ENCODE results near the gene NDUFB5.

NDUFB5 gene
- 15.6 to 54.1 (median 35.0) reads per million in 17 experiments for total RNA-seq

- peak; percentile 96 to 98 (median 96) for DNase-seq
These were observed at the start of gene NDUFB5, which contains the start of gene MRPL47 for GRCh38 chr3:179604321-179605078. TSS of gene NDUFB5 (plus strand) at chr3:179604794. CDS start at chr3:179604816, 22 bp downstream. TSS of gene MRPL47 (minus strand) at chr3:179604638. CDS start at chr3:179604624, 14 bp downstream.

- DNase-seq, result peak; percentile 81 to 86 (median 84)
These were observed 45.7 kb upstream of the NDUFB5 start for GRCh38 chr3:179558742-179559364.

GRCh38 chr3:179560791-179561190, 43.8 kb upstream of the NDUFB5 start:
- DNase-seq, result no peak

GRCh38 chr3:179562591-179563270, 41.9 kb upstream of the NDUFB5 start, which contains the start of gene ACTL6A:
TSS of gene ACTL6A (plus strand) at chr3:179562926. CDS start at chr3:179563093, 167 bp downstream.
- DNase-seq, result peak; percentile 99 to 100 (median 100)

GRCh38 chr3:179563271-179563783, 41.3 kb upstream of the NDUFB5 start:
- DNase-seq, result peak; percentile 83 to 89 (median 88)

- no peak for DNase-seq
These were observed 39.1 kb upstream of the NDUFB5 start for GRCh38 chr3:179565496-179565895.

GRCh38 chr3:179580992-179581391, 23.6 kb upstream of the NDUFB5 start:
- DNase-seq, result no peak

- peak in 1 of 4 experiments; percentile 3 for DNase-seq
These were observed 15.5 kb upstream of the NDUFB5 start for GRCh38 chr3:179589143-179589542.

GRCh38 chr3:179590669-179591068, 13.9 kb upstream of the NDUFB5 start:
- no peak for DNase-seq

GRCh38 chr3:179591313-179591712, 13.3 kb upstream of the NDUFB5 start:
- DNase-seq, result no peak

GRCh38 chr3:179599531-179599930, 5.1 kb upstream of the NDUFB5 start:
- no peak for DNase-seq

GRCh38 chr3:179603321-179603720, 1.3 kb upstream of the NDUFB5 start:
- DNase-seq, result peak; percentile 8 to 63 (median 44)

GRCh38 chr3:179603831-179604230, 763 bp upstream of the NDUFB5 start:
- DNase-seq, result peak in 1 of 4 experiments; percentile 7

- peak in 2 of 4 experiments; percentile 10 to 16 for DNase-seq
These were observed 2.0 kb downstream of the NDUFB5 start for GRCh38 chr3:179606534-179607085.

GRCh38 chr3:179608931-179609720, 4.5 kb downstream of the NDUFB5 start:
- DNase-seq, result peak; percentile 16 to 56 (median 38)

- no peak for DNase-seq
These were observed 5.5 kb downstream of the NDUFB5 start for GRCh38 chr3:179610066-179610465.

GRCh38 chr3:179613807-179614206, 9.2 kb downstream of the NDUFB5 start:
- DNase-seq, result no peak

- peak in 2 of 4 experiments; percentile 32 to 40 for DNase-seq
These were observed 11.0 kb downstream of the NDUFB5 start for GRCh38 chr3:179615458-179616173.

- no peak for DNase-seq
These were observed 17.4 kb downstream of the NDUFB5 start for GRCh38 chr3:179622023-179622422.

- DNase-seq, result no peak
These were observed 19.9 kb downstream of the NDUFB5 start for GRCh38 chr3:179624451-179624850.
